HG03066 (cell line): ENCODE measurements around the gene FUBP3.
"Not testable (repeated sequence)": the region's sequence is repeated elsewhere in the genome, so short reads cannot be mapped to it uniquely, and the experiment has no call there.

Source experiments
- ATAC-seq: cut with Tn5 transposase; IDR thresholded peaks from one replicate; pipeline ENCODE4 v1.9.1; 2021; ENCODE audit warnings: low read depth; ENCODE audit not compliant: unreplicated experiment

Gene FUBP3

DNA sequence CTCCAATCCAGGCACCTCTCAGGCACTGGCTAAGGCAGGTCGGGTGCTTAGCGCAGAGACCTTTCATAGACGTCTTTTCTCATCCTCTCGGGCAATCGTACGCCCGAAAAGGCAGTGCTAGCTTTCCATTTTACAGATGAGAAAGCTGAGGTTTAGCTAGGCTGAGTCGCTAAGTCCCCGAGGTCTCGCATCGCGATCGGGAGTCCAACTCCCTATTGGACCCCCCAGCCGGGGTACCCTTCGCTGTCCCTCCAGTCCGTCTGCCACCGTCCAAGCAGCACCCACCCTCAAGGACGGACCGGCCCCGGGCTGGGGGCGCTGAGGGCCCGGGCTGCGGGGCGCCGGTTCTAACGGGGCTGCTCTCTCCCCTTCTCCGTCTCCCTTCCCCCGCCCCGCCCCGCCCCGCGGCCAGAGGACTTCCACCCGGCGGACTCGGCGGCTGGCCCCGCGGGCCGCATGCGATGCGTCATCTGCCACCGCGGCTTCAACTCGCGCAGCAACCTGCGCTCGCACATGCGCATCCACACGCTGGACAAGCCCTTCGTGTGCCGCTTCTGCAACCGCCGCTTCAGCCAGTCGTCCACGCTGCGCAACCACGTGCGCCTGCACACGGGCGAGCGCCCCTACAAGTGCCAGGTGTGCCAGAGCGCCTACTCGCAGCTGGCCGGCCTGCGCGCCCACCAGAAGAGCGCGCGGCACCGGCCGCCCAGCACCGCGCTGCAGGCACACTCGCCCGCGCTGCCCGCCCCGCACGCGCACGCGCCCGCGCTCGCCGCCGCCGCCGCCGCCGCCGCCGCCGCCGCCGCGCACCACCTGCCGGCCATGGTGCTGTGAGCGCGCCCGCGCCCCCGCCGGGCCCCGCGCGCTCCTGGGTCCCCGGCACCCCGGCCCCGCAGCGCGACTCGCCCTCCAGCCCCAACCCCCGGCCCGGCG is 101.7 kb downstream of the FUBP3 start:
- no peak for ATAC-seq

DNA sequence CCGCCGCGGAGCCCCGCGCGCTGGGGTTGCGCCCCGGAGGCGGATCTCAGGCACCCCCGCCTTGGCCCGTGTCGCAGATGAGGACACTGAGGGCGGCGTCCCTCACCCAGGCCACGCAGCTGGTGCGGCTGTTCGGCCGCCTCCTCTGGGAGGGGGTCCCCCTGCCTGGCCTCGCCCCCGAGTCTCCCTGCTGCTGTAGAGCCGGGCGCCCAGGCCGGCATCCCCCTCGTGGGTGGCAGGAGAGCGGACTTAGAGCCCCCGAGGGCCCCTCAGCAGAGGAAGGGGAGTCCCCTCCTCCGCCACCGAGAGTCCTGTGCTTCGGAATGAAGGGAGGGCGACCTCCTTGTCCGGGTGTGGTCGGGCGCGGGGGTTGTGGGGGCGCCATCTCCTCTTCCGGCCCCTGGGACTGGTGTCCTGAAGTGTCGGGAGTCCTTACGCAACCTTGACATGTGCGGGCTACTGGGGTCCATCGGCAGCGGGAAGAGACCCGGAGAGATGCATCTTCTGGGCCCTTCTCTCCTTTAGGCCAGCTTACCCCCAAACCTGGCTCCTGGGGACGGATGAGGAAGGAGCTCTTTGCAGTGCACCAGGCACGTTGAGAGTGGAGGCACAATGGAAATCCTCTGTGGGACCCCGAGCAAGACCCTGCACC is 102.5 kb downstream of the FUBP3 start:
- no peak for ATAC-seq

DNA sequence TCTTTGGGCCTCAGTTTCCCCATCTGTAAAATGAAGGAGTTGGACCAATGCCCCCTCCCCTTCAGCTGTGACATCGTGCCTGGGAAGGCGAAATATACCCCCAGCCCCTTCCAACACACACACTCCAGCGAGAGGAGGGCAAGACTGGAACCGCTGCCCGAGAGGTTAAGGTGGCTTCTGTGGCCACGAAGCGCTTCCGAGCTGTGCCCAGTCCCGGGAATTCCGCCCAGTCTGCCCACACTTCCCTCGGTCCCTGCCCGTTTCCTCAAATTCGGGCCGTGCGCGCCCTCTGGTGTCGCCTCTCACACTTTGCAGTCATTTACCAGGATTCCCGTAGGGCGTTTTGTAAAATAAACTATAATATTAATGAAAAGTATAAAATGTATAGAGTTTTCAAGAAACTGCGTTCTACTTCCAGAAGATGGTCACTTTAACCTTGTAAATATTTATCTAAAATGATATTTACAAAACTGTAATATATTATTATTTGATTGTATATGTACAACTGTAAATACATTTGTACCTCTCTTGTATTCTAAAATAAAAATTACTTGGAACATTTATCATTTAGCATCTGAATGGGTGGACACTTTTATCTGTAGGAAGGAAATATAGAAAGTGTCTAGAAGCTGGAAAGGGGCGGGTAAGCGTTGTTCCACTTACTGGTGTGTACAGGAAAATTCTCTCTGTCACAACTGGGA is 103.2 kb downstream of the FUBP3 start:
- ATAC-seq = no peak

DNA sequence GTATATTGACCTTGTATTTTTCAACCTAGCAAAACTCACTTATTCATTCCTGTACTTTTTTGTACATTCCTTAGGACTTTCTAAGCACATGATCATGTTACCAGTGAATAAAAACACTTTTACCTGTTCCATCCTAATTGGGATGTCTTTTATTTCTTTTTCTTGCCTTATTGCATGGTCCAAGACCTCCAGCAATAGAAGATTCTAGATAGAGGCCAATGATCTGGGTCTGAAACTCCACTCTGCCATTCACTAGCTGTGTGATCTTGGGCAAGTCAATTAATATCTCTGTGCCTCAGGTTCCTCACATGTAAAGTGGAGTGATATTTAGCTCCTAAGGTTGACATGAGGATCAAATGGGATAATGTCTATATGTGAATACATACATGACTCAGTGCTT is 105.7 kb downstream of the FUBP3 start:
- ATAC-seq = no peak

DNA sequence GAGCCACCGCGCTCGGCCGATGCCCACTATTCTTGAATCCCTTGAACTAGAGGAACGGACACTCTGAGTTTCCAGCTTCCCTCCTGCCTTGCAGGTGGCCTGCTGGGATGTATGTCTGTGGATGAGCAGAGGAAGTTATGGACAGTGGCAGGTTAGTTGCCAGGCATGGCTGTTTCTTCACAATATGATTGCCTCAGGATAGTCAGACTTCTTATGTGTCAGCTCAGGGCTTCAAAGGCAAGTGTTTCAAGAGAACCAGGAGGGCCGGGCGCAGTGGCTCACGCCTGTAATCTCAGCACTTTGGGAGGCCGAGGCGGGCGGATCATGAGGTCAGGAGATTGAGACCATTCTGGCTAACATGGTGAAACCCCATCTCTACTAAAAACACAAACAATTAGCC is 106.6 kb downstream of the FUBP3 start:
- not testable (repeated sequence) for ATAC-seq

DNA sequence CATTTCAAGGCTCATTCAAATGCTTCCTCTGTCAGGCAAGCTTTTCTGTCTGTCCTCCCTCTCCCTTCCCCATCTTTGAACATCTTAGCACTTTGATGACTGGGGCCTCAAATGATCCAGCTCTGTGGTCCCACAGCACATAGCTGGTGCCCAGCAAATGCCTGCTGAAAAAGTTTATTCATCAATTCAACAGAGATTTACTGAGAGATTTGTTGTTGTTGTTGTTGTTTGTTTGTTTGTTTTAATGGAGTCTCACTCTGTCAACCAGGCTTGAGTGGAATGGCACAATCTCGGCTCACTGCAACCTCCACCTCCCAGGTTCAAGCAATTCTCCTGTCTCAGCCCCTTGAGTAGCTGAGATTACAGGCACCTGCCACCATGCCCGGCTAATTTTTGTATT is 108.2 kb downstream of the FUBP3 start:
- no peak for ATAC-seq
